Spleen (tissue), 7 donors: Measurements from ENCODE around the gene AAGAB.

ENCODE experiments used
- POLR2A ChIP-seq, 3 donors: fragments of 450-650 bp; IDR thresholded peaks; one replicate each; pipeline ENCODE4 v1.5.1; 2017; ENCODE audit warnings: antibody characterized with exemption in 3 of 3, mild to moderate bottlenecking in 1 of 3
- TF ChIP-seq, protein P1 (sequence below), 11 experiments: fragments of 200-600 bp in 7 of 11; fragments of 450-650 bp in 4 of 11; sonication (generic) in 4 of 11; IDR thresholded peaks in 8 of 11; conservative IDR thresholded peaks in 3 of 11; 1 replicate in 7 of 11; 2 replicates in 4 of 11; pipeline versions ENCODE4 v1.4.0 to v1.8.0; 2016 to 2021; ENCODE audit warnings: antibody characterized with exemption in 11 of 11, inconsistent platforms in 4 of 11, mild to moderate bottlenecking in 1 of 11
- donor health status: DM: no; HTN: no; CAD: no; lungs with moderate emphysema.
- donor health status: DM: no; HTN: no; CAD: no.
- donor health status: DM: no; HTN: no; CAD: no.

DNA sequence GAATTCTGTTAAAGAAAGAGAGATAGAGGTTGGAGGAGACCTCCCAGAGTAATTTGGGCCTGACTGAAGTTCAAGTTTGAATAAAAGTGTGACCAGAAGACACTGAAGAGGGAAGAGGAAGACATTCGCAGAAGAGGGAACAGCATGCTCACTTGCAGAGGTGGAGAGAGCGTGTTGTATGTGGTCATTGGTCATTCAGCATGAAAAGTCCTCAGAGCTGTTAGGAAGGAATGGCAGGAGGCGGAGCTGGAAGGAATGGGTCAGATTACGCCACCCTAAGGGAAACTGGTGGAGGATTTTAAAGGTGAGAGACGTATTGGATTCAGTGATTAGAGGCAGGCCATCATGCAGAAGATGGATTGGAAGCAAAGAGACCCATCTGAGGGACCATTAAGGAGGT lies 41.7 kb upstream of the AAGAB start:
- TF ChIP-seq, protein P1, sequence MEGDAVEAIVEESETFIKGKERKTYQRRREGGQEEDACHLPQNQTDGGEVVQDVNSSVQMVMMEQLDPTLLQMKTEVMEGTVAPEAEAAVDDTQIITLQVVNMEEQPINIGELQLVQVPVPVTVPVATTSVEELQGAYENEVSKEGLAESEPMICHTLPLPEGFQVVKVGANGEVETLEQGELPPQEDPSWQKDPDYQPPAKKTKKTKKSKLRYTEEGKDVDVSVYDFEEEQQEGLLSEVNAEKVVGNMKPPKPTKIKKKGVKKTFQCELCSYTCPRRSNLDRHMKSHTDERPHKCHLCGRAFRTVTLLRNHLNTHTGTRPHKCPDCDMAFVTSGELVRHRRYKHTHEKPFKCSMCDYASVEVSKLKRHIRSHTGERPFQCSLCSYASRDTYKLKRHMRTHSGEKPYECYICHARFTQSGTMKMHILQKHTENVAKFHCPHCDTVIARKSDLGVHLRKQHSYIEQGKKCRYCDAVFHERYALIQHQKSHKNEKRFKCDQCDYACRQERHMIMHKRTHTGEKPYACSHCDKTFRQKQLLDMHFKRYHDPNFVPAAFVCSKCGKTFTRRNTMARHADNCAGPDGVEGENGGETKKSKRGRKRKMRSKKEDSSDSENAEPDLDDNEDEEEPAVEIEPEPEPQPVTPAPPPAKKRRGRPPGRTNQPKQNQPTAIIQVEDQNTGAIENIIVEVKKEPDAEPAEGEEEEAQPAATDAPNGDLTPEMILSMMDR (IDR thresholded peaks at IDR 0.05 in 8 of 11, conservative IDR thresholded peaks at IDR 0.05 in 3 of 11): no peak
- TF ChIP-seq POLR2A (IDR thresholded peaks at IDR 0.05): no peak
